Measurements from ENCODE around the gene SLC12A6.
A peak's percentile ranks its signal among the peaks of the same experiment; 100 is the strongest.
"Not testable (repeated sequence)": the region's sequence is repeated elsewhere in the genome, so short reads cannot be mapped to it uniquely, and the experiment has no call there.

The SLC12A6 gene

GRCh38 chr15:34357653-34358052 is 20.1 kb upstream of the SLC12A6 start:
- DNase-seq (ENCODE audit: low read depth): no peak

- no peak for DNase-seq (ENCODE audit: low read depth)
Observed at GRCh38 chr15:34355241-34355640, 17.7 kb upstream of the SLC12A6 start.

GRCh38 chr15:34354286-34354685 is 16.7 kb upstream of the SLC12A6 start:
- DNase-seq (ENCODE audit: low read depth): no peak

- DNase-seq (ENCODE audit: low read depth): no peak
Observed at GRCh38 chr15:34353627-34354026, 16.0 kb upstream of the SLC12A6 start.

- not testable (repeated sequence) for DNase-seq (ENCODE audit: low read depth)
Observed at GRCh38 chr15:34352996-34353395, 15.4 kb upstream of the SLC12A6 start.

- no peak for DNase-seq (ENCODE audit: low read depth)
Observed at GRCh38 chr15:34349769-34350168, 12.2 kb upstream of the SLC12A6 start.

- DNase-seq (ENCODE audit: low read depth): no peak
Observed at GRCh38 chr15:34348735-34349300, 11.2 kb upstream of the SLC12A6 start.

- no peak for DNase-seq (ENCODE audit: low read depth)
Observed at GRCh38 chr15:34347951-34348638, 10.5 kb upstream of the SLC12A6 start.

- DNase-seq (ENCODE audit: low read depth): peak; percentile 97
Observed at GRCh38 chr15:34342737-34343575, 5.4 kb upstream of the SLC12A6 start, which contains the start of the genes NOP10 and NUTM1. NOP10 (minus strand) TSS chr15:34343136; CDS start chr15:34343073, 63 bp downstream. NUTM1 (plus strand) TSS chr15:34343315; CDS start chr15:34343697, 382 bp downstream.

GRCh38 chr15:34342213-34342736 is 4.7 kb upstream of the SLC12A6 start:
- DNase-seq (ENCODE audit: low read depth): not testable (repeated sequence)

- no peak for DNase-seq (ENCODE audit: low read depth)
Observed at GRCh38 chr15:34341381-34342212, 4.0 kb upstream of the SLC12A6 start.

GRCh38 chr15:34339946-34340345 is 2.4 kb upstream of the SLC12A6 start:
- no peak for DNase-seq (ENCODE audit: low read depth)

GRCh38 chr15:34338347-34338746 is 766 bp upstream of the SLC12A6 start:
- no peak for DNase-seq (ENCODE audit: low read depth)

GRCh38 chr15:34336991-34337556 is 507 bp downstream of the SLC12A6 start:
- no peak for DNase-seq (ENCODE audit: low read depth)

GRCh38 chr15:34336231-34336990 is 1.2 kb downstream of the SLC12A6 start:
- DNase-seq (ENCODE audit: low read depth): no peak

- DNase-seq (ENCODE audit: low read depth): no peak
Observed at GRCh38 chr15:34335176-34336032, 2.2 kb downstream of the SLC12A6 start.

GRCh38 chr15:34334672-34335071 is 2.9 kb downstream of the SLC12A6 start:
- DNase-seq (ENCODE audit: low read depth): no peak

GRCh38 chr15:34332553-34333120 is 4.9 kb downstream of the SLC12A6 start:
- no peak for DNase-seq (ENCODE audit: low read depth)

GRCh38 chr15:34331809-34332208 is 5.8 kb downstream of the SLC12A6 start:
- no peak for DNase-seq (ENCODE audit: low read depth)
